HG03139 (cell line): ENCODE measurements around the gene MYO16.
A peak's percentile ranks its signal among the peaks of the same experiment; 100 is the strongest.

ENCODE experiments used
- ATAC-seq: cut with Tn5 transposase; IDR thresholded peaks from one replicate; pipeline ENCODE4 v1.9.1; 2021; ENCODE audit not compliant: unreplicated experiment

MYO16 gene

DNA sequence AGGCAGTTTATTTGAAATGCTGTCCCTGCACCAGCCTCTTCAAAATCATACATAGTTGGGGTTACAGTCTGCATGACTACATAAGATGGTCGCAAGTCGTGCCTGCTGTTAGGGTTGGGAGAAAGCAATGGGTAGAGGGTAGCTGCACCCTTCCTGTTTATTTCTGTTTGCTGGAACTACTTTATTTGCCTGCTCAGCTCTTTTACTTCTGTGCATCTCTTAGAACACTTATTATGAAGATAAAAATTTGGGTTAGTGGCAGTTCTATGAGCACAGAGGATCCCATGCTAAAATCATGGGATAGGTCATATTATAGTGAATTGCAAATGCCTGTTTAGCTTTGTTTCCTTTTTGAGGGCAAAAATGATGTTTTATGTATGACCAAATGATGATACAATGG lies 160.1 kb downstream of the MYO16 start:
- no peak for ATAC-seq

DNA sequence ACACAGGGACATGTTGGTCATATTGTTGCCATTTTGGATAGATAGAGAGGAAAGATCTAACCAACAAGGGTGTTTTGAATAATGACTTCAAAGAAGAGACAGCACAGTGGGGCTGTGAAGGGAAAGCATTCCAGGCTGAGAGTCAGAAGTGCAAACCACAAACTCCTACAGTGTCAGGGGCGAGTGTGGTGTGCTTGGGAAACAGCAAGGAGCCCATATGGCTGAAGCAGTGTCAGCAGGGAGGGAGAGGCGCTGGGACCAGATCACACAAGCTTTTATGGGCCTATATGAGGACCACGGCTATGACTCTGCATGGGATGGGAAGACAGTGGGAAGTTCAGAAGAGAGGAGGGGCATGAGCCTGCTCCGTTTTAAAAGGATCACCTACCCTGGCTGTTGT lies 166.4 kb downstream of the MYO16 start:
- no peak for ATAC-seq

DNA sequence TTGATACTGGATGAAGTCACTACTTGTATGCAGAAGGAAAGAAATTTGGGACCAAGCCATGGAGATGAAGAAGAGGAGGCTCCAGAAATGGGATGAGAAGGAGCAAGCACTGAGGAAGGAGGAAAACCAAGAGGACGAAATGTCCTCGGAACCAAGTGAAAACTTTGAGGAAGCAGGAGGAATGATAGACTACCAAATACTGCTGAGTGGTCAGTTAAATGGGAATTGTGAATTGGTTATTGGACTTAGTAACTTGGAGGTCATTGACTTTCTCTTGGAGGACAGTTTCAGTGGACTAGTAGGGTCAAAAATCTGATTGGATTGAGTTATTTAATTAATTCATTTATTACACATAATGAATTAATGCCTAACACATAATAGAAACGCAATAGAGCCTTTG lies 167.9 kb downstream of the MYO16 start:
- no peak for ATAC-seq

DNA sequence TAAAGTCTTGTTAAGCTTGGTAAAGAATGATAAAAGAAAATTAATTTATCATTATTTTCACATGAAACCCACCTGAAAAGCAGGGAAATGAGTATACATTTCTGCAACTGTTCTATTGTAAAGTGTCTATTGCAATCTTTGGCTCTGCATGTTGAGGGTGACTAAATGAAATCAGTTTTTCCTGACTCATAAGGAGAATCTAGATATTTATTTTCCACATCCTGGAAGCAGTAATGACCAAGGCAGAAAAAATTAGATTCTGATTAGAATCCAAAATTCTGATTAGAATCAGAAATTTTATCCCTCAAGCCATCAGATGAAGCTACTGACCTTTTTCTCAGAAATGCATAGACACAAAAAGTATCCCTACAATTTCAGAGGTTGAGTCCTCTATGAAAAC lies 178.4 kb downstream of the MYO16 start:
- no peak for ATAC-seq

DNA sequence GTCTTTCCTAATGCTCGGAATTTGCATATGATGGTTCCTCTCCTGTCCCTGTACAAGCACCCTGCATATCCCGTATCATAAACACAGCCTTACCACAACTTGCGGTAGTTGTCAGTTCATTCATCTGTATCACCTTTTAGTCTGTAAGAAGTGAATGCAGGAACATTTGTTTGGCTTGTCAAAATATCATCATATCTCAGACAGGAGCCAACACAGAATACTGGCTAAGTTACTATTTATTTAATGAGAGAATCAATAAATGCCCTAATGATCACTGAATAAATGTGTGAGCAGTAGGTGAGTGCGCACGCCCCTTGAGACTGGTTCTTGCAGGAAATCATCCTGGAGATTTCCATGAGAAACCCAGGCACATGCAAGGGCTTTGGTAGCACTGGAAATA lies 182.8 kb downstream of the MYO16 start:
- no peak for ATAC-seq

DNA sequence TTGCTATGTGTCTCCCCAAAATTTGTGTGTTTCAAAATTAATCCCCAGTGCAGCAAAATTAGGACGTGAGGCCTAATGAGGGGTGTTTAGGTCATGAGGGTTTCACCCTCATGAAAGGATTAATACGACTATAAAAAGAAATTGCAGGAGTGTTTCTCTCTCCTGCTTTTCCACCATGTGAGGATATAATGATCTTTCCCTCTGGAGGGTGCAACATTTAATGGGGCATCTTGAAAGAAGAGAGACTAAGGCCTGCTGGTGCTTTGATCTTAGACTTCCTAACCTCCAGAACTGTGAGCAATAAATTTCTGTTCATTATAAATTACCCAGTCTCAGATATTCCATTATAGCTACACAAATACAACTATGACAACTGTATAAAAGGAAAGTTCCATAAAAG lies 183.2 kb downstream of the MYO16 start:
- no peak for ATAC-seq

DNA sequence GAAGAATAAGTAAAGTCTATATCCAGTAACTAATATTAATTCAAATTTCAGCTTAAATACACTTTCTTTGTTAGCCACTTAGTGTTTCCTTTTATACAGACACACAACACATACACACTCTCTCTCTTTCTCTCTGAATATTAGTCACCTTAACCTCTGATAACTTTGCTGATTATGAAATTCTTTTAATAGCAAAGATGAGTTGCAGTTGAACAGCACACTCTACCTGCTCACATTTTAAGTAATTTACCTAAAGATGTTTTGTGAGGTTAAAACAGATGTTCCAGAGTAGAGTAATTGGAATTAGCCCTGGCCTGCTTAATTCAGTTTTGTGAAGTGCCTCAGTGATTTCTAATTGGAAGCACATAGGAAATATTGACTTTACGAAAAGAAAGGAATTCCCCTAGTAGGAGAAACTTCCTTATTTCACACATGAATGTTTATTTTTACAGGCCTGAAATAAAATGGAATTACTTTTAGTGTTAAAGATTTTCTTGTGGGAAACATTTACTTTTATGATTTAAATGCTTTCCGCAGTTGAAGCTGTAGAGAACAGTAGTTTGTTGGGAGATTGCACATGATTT lies 184.3 kb downstream of the MYO16 start:
- no peak for ATAC-seq

DNA sequence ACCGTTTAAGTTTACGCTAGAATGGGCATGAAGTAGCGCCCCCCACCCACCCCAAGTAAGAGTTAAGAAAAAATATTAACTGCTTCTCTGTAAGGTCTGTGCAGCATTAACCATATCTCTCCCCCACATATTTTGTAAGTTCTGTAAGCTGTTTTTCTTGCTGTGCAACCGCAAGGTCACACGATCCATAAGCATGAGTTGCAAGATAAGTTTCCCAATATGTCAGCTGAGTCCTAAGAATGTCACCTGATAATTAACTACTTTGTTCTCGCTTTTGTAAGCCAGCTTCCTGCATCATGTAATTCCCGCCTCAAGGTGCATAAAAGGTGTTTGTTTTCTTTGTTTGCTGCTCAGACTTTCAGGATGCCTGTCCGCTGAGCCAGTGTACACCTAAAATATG lies 187.0 kb downstream of the MYO16 start:
- ATAC-seq = no peak

DNA sequence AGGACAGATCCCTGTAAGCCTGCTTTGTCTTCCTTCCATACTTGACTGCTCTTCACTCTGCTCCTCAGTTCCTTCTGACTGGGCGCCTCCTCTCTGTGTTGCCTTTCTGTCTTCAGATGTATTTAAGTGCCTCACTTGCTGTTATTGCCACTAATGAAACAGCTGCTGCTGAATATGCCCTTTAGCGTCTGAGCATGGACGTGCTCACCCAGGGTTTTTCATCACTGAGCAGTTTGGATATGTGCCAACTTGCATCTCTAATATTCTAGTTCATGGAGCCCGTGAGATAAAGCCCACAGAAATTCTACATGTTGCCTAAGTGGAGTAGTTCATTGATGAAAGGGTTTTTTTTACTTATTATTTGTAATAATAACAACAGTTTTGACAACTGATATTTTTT lies 198.2 kb downstream of the MYO16 start:
- ATAC-seq = no peak

DNA sequence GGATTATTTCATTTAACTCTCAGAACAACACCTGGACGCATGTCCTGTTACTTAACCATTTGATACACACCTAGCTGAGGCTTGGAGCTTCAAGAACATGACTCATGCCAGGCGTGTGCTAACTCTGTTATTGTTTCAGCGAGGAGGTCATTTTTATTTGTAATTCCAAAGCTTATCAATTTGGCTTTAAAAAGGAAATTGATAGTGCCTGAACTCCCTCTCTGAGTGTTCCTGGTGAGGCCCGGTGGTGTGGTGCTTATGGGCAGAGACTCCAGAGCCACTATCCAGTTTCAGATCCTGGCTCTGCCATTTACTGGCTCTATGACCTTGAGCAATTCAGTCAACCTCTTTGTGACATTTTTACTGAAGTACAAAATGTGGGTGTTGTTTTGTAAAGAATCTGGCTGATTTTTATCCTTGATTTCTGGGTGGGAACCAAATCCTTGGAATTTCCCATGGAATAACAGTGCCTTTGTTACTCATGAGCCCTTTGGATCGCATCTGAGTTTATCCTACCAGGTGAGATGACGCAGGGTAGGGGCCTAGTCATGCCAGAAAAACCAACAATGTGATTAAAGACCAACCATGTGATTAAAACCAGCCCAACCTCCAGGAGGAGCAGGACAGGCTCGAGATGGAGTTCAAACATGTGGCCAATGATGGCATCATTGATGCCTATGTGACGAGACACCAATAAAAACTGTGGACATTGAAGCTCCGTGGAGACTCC lies 198.8 kb downstream of the MYO16 start:
- no peak for ATAC-seq

DNA sequence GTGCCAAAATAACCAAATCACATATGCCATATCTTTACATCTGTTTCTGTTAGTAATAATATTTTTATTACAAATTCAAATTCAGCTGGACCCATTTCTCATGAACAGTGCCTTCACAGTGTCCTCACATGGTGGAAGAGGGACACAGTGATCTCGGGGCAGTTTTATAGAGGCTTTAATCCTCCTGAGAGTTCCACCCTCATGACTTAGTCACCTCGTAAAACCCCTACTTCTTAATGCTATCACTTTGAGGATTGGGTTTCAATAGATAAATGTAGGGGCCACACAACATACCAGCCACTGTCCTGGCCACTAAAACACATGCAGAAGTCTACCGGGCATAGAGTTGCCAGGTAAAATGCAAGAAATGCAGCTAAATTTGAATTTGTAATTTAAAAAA lies 201.5 kb downstream of the MYO16 start:
- no peak for ATAC-seq

DNA sequence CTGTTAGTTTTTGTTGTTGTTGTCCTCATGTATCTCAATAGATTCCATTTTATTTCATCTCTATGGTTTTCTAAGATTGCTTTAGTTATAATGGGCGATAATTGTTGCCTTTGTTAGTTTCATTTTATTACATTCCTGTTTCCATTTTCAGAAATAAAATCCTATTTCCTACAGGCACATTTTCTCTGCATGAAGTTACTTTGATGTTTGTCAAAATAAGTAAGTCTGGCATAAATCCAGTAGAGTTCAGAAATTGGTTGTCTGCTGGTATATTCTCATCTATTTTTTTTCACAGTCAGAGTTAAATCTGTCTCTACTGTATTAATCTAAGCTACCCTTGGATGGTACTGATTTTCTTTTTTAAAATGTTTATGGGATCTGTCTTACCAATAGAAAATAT lies 204.1 kb downstream of the MYO16 start:
- ATAC-seq = no peak

DNA sequence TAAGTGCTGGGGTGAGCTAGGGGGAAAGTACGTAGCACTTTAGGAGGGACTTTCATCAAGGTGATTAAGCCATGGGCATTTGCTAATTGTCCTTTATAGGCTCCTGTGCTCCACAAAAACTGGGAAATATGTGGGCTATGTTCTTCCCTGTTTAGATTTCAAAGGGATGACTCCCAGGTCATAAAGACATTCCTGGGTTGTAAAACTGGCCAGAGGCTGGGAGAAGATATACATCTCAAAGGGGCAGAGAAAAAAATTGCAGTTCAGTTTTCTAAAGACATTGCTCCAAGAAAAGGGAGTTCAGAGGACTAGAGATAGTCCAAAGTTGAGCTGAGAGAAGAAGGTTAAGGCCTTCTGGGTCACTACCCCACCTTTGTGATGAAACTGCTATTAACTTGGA lies 204.8 kb downstream of the MYO16 start:
- no peak for ATAC-seq

DNA sequence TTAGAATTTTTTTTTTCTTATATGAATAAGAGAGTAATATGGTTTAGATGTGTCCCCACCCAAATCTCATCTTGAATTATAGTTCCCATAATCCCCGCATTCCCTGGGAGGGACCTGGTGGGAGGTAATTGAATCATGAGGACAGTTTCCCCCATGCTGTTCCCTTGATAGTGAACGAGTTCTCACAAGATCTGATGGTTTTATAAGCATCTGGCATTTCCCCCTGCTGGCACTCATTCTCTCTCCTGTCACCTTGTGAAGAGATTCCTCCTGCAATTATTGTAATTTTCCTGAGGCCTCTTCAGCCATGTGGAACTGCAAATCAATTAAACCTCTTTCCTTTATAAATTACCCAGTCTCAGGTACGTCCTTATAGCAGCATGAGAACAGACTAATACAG lies 205.7 kb downstream of the MYO16 start:
- ATAC-seq = no peak

DNA sequence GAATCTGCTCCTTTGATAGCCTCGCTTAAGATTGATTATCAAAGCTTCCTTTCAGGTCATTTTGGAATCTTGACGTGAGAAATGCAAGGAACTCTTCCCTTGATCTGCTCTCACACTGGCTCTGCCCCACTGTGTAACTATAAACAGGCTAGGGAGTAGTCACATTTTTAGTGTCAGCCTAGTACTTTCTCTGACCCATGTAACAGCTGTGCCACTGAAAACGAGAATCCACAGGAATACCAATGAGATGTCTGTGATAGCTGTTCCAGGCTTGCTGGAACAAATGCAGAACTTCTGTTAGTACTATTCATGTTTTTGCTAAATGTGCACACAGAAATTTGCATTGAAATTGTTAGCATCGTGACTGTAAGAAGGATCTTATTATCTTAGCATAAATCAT lies 221.3 kb downstream of the MYO16 start:
- no peak for ATAC-seq

DNA sequence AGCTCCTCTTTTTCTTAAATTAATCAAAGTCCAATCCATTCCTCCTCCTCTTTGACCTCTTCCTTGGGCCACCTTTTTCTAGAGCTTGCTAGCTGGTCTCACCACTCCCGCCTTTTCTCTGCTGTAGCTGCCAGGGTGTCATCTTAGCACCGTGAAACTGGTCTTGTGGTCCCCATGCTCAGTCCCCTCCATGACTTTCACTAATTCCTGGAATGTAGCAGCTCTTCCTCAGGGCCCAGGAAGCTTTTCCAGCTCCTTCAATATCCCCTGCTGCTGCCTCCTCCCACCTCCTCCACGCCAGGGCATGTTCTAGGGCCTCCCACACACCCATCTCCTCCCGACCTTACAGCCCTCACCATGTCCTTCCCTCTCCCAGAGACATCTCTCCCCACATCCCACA lies 222.2 kb downstream of the MYO16 start:
- no peak for ATAC-seq

DNA sequence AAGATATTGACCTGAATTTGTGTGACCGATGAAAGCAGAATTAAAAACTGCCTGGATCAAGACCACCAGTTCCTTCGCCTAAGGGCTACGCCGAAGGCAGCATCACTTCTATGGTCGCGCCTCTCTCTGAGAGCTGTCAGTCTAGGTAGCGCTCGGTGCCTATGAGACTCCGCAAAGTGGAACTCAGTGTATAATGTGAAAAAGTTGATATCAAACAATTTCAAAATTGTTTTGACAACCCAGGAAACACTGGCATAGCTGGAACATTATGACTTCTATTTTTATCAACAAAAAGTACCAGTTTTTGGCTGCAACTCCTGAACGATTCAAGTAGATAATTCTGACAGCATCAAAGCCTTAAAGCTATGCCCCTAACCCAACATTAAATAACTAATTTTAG lies 223.6 kb downstream of the MYO16 start:
- ATAC-seq = no peak

DNA sequence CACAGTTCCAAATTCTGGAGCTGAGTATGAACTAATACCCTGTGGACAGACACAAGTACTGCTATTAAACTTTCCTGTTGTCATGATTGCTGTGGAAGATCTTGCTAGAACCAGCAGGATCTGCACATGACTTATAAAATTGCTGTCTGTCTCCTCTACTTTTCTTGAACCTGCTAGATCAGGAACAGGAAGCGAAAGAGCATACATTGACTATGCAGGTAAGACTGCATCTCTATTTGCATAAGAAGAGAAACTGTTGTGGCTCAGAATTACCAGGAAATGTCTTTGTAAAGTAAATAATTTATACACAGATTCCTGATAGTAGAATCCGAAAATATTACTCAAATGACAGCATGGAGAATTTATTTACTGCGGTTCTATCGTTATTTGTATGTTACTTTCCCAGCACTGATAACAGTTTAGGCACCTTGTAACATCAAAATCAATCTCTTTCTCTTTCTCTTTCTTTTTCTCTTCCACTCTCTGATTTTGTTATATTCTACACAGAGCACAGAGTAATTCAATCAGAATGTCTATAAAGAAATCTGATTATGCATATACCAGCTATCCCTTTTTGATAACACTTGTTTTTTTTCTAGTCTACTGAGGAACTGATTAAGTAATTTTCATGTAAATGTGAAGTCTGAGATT lies 226.5 kb downstream of the MYO16 start:
- ATAC-seq = peak; percentile 80

DNA sequence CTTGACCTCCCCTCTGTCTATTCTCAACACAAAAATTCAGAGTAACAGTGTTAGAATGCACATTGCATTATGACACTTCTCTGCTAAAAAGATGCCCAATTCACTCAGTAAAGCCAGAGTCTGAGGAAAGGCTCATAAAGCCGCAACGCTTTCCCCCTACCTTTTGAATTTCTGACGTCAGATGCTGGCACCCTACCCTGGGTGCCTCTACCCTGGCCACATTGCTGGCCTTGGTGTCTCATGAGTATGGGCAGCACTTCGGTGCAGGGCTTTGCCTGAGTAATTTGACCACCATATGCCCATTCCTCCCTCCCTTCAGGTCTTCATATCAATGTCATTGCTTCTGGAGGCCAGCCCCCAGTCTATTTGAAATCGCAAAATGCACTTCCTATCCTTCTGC lies 229.3 kb downstream of the MYO16 start:
- ATAC-seq = no peak

DNA sequence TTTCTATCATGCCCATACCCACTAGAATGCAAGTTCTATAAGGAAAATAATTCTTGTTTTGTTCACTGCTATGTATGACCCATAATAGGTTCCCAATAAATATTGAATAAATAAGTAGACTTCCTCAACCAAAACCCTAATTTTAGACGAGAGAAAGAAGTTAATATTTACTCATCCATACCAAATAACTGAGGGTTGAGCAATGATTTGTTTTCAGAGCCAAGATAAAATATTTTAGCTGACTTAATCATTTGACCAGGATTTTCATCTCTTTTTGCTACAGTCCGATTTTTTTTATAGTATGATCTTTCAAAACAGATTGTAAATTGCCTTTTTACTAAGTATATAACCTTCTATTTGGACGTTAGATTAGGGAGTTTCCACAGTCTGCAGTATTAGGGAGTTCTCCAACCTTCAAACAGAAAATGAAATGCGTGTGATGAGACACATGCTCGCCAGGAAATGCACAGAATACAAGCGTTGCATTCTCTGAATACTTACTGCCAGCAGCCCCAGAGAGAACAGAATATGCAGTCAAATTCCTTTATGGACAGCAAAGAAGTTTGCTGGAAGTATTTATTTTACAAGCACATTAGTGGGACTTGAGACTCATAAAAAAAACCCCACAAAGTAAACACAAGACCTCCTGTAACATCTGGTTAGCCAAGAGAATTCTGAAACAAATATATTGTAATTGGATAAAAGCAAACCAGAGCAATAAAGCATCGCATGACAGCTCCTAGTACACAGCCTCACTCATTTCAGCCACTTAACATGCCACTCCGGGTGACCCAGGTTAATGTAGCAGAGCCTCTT lies 230.0 kb downstream of the MYO16 start:
- no peak for ATAC-seq

DNA sequence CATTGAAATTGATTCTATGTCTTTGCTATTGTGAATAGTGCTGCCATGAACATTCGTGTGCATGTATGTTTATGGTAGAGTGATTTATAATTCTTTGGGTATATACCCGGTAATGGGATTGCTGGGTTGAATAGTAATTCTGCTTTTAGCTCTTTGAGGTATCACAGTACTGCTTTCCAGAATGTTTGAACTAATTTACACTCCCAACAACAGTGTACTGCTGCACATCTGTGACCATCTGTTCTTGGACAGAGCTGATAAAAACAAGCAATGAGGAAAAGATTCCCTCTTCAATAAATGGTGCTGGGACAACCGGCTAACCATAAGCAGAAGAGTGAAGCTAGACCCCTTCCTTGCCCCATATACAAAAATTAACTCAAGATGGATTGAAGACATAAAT lies 231.0 kb downstream of the MYO16 start:
- no peak for ATAC-seq

DNA sequence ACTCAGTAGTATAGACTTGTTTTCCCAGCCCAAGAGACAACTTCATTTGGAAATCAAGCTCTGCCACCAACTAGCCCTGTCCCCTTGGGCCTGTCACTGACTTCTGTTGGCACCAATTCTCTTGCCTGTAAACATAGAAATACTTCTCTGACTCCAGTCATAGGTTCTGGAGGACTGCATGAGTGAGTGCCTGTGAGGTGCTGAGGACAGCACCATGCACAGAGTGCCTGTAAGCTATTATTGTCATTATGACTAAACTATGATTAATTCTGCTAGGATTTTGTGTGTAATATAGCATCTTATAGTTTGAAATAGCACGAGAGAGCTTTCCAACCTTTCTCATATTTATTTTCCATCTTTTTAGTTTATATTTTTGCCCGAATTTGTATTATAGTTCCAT lies 247.9 kb downstream of the MYO16 start:
- ATAC-seq = no peak
